GM10847 (cell line): ENCODE measurements around the gene CTNNA2.

Source experiments
- POLR2A ChIP-seq: IDR thresholded peaks from 2 replicates; pipeline ENCODE4 v1.6.1; 2011; ENCODE audit not compliant: insufficient read length; ENCODE audit errors: extremely low read depth

The CTNNA2 gene

GRCh38 chr2:79944205-79944604, 431.4 kb downstream of the CTNNA2 start:
- no peak for TF ChIP-seq POLR2A

GRCh38 chr2:79945653-79946445, 433.0 kb downstream of the CTNNA2 start:
- TF ChIP-seq POLR2A: no peak

- no peak for TF ChIP-seq POLR2A
Observed at GRCh38 chr2:79947751-79948150, 434.9 kb downstream of the CTNNA2 start.

GRCh38 chr2:79950526-79950925, 437.7 kb downstream of the CTNNA2 start:
- no peak for TF ChIP-seq POLR2A

GRCh38 chr2:79952616-79953015, 439.8 kb downstream of the CTNNA2 start:
- no peak for TF ChIP-seq POLR2A

GRCh38 chr2:79960035-79960434, 447.2 kb downstream of the CTNNA2 start:
- TF ChIP-seq POLR2A: no peak

GRCh38 chr2:79960519-79960918, 447.7 kb downstream of the CTNNA2 start:
- no peak for TF ChIP-seq POLR2A

GRCh38 chr2:79964966-79965365, 452.1 kb downstream of the CTNNA2 start:
- TF ChIP-seq POLR2A: no peak

GRCh38 chr2:79966369-79966768, 453.5 kb downstream of the CTNNA2 start:
- no peak for TF ChIP-seq POLR2A

GRCh38 chr2:79966882-79967281, 454.0 kb downstream of the CTNNA2 start:
- no peak for TF ChIP-seq POLR2A

GRCh38 chr2:79971807-79972206, 459.0 kb downstream of the CTNNA2 start:
- TF ChIP-seq POLR2A: no peak

GRCh38 chr2:79972661-79973060, 459.8 kb downstream of the CTNNA2 start:
- no peak for TF ChIP-seq POLR2A

- no peak for TF ChIP-seq POLR2A
Observed at GRCh38 chr2:79975791-79976565, 463.1 kb downstream of the CTNNA2 start.

- TF ChIP-seq POLR2A: no peak
Observed at GRCh38 chr2:79977792-79978191, 464.9 kb downstream of the CTNNA2 start.

GRCh38 chr2:79980116-79980515, 467.3 kb downstream of the CTNNA2 start:
- no peak for TF ChIP-seq POLR2A

GRCh38 chr2:79980816-79981215, 468.0 kb downstream of the CTNNA2 start:
- no peak for TF ChIP-seq POLR2A
